ENCODE results near the gene OSBP2.

The OSBP2 gene

GRCh38 chr22:30903876-30904460, 209.3 kb downstream of the OSBP2 start:
- ATAC-seq (no peak), DNase-seq (no peak)

GRCh38 chr22:30905696-30906341, 211.1 kb downstream of the OSBP2 start:
- ATAC-seq (no peak), DNase-seq (no peak)

GRCh38 chr22:30906411-30906810, 211.7 kb downstream of the OSBP2 start:
- no peak for DNase-seq
- ATAC-seq = no peak

GRCh38 chr22:30906946-30907345, 212.3 kb downstream of the OSBP2 start:
- ATAC-seq = no peak
- no peak for DNase-seq

GRCh38 chr22:30908051-30908461, 213.4 kb downstream of the OSBP2 start:
- no peak for ATAC-seq
- no peak for DNase-seq

GRCh38 chr22:30909306-30909705, 214.6 kb downstream of the OSBP2 start:
- no peak for ATAC-seq

GRCh38 chr22:30910358-30910757, 215.7 kb downstream of the OSBP2 start:
- no peak for ATAC-seq
- no peak for DNase-seq

More at GRCh38 chr22:30909306-30909705, 214.6 kb downstream of the OSBP2 start:
- DNase-seq = no peak

GRCh38 chr22:30918761-30919160, 224.1 kb downstream of the OSBP2 start:
- no peak for ATAC-seq
- DNase-seq = no peak

- DNase-seq = no peak
- ATAC-seq = no peak
Measured at GRCh38 chr22:30919973-30920372, 225.3 kb downstream of the OSBP2 start.

- ATAC-seq (peak; percentile 70), DNase-seq (peak; percentile 88)
Measured at GRCh38 chr22:30920407-30920806, 225.7 kb downstream of the OSBP2 start.

- no peak for DNase-seq
Measured at GRCh38 chr22:30921108-30921507, 226.4 kb downstream of the OSBP2 start.

GRCh38 chr22:30922151-30922611, 227.5 kb downstream of the OSBP2 start:
- ATAC-seq = peak; percentile 34
- DNase-seq = peak; percentile 76

More at GRCh38 chr22:30921108-30921507, 226.4 kb downstream of the OSBP2 start:
- no peak for ATAC-seq

GRCh38 chr22:30923168-30923900, 228.7 kb downstream of the OSBP2 start:
- no peak for ATAC-seq
- no peak for DNase-seq

- ATAC-seq = no peak
Measured at GRCh38 chr22:30925667-30926066, 231.0 kb downstream of the OSBP2 start.

GRCh38 chr22:30926706-30927105, 232.0 kb downstream of the OSBP2 start:
- ATAC-seq = no peak
- DNase-seq = no peak

More at GRCh38 chr22:30925667-30926066, 231.0 kb downstream of the OSBP2 start:
- DNase-seq = no peak

- no peak for ATAC-seq
- DNase-seq = no peak
Measured at GRCh38 chr22:30927806-30928205, 233.1 kb downstream of the OSBP2 start.

- no peak for ATAC-seq
- DNase-seq = no peak
Measured at GRCh38 chr22:30928401-30928800, 233.7 kb downstream of the OSBP2 start.

- no peak for ATAC-seq
Measured at GRCh38 chr22:30930228-30930627, 235.6 kb downstream of the OSBP2 start.

GRCh38 chr22:30931541-30932300, 237.0 kb downstream of the OSBP2 start:
- DNase-seq (no peak), ATAC-seq (no peak)

More at GRCh38 chr22:30930228-30930627, 235.6 kb downstream of the OSBP2 start:
- no peak for DNase-seq

GRCh38 chr22:30932661-30933060, 238.0 kb downstream of the OSBP2 start:
- DNase-seq = no peak
- ATAC-seq = no peak

GRCh38 chr22:30933457-30933856, 238.8 kb downstream of the OSBP2 start:
- ATAC-seq (no peak), DNase-seq (no peak)

- ATAC-seq (no peak), DNase-seq (no peak)
Measured at GRCh38 chr22:30934053-30934452, 239.4 kb downstream of the OSBP2 start.
